Amniotic epithelial cell (primary cell): ENCODE results near the gene KCNJ11.
A peak's percentile ranks its signal among the peaks of the same experiment; 100 is the strongest.

ENCODE experiments used
- DNase-seq: peaks from one replicate; pipeline ENCODE4 v3.0.0-alpha.2; 2010; ENCODE audit warnings: low read depth

Gene KCNJ11

DNA sequence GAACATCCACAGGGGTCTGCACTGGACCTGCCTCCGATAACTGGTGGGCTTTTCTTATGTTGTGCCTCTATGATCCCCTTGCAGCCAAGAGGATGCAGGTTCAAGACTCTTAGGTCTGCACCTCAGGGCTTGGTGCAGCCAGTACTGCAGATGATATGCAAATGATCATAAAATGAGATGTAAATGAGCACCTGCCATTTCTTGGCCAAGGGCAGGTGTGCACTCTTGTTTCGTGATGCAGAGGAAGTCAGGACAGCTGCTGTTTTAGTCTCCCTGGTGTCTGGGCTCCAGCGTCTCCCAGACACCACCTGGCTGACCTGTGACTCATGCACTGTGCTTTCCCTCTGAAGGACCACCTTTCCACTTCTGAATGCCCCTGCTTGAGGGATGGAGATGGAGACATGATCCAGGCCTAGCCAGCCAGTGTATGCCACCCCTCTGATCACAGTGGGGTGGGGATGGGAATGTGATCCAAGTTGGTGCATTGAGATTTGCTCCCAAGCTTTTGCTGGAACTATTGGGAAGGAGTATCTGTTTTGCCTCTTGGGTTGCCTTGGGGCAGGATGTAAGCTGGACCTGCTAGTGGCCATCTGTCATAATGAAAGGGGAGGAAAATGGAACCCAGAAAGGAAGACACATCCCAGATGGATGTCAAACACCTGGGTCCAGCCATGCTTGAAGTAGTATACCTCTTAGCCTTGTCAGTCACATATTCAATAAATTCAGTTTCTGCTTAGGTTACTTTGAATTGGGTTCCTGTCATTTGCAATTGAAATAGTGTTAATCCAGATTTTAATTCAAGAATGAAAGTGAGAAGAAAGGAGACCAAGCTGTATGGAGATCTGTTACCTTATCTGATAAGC lies 3.3 kb upstream of the KCNJ11 start:
- DNase-seq = no peak

DNA sequence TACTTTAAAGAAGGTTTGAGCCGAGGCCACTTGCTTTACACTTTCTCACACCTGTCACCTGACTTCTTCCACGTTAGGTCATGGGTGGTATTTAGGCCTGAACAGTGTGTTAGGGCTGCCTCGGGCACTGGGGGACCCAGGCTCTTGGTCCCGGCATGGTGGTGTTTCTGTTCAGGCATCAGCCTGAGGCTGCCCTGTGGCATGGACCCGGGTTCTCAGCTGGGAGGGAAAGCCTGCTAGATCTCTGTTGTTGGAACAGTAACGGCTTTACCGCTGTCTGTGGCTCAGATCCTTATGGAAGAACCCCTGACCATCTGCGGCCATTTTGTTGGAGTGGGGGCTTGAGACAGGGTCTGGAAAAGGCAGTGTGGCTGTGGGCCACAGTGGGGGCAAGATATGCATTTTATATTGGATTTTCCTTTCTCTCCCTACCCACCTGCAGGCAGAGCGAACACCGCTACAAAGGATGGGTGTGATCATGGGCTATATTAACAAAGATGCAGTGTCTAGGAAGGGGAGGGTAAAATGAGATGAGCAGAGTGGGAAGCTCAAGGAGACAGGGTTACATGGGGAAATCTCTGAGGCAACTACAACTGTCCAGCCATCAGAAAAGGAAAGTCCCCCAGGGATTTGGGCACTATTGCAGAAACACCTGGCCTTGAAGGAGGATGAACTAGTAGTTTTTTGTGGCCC lies 1.6 kb upstream of the KCNJ11 start:
- DNase-seq = no peak

DNA sequence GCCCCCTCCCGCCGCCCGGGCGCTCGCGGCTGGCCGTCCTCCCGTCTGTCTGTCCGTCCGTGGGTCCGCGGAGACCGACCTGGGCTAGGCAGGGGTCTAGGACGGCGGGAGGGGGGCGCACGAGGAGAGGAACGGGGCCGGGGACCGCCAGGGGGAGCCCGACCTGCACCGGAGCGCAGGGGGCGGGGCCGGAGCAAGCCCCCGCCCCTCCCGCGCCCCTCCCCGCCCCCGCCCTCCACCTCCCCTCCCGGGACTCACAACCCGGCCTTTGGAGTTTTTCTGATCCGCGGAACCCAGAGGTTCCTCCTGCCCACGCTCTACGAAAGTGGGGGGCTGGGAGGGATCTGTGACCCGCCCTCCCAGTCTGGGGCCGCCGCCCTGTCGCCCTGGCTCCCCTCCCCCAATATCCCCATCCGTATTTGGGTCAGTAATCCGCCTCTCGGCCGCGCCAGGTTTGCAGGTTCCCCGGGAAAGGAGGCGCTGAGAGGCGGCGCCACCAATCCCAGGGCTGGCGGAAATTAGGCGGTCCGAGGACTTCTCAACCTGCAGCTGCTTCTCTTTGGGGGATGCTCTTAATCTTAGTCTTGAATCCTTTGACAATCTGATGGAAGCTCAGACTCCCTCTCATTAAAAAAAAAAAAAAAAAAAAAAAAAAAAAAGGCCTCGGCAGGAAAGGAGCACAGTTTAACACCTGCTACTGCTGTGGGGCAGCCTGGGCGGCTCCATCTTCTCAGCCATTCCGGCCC lies 925 bp upstream of the KCNJ11 start:
- DNase-seq = peak; percentile 11

DNA sequence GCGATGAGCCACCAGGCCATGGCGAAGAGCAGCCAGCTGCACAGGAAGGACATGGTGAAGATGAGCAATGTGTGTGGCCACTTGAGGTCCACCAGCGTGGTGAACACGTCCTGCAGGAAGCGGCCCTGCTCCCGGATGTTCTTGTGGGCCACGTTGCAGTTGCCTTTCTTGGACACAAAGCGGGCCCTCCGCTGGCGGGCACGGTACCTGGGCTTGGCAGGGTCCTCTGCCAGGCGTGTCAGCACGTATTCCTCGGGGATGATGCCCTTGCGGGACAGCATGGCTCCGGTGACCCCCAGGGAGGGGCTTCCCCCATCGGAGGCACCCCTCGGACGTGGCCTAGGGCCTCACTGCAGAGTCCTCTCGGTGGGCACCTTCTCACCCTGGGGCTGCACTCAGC lies 648 bp downstream of the KCNJ11 start:
- no peak for DNase-seq

DNA sequence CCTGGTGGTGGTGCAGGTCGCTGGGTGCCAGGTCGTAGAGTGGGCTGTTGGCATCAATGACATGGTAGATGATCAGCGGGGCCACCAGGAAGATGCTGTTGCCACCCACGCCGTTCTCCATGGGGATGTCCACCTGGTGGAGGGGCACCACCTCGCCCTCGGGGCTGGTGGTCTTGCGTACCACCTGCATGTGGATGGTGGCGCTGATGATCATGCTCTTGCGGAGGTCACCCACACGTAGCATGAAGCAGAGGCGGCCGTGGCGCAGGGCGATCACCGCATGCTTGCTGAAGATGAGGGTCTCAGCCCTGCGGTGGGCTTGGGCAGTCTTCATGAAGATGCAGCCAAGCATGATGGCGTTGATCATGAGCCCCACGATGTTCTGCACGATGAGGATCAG lies 1.2 kb downstream of the KCNJ11 start:
- no peak for DNase-seq

DNA sequence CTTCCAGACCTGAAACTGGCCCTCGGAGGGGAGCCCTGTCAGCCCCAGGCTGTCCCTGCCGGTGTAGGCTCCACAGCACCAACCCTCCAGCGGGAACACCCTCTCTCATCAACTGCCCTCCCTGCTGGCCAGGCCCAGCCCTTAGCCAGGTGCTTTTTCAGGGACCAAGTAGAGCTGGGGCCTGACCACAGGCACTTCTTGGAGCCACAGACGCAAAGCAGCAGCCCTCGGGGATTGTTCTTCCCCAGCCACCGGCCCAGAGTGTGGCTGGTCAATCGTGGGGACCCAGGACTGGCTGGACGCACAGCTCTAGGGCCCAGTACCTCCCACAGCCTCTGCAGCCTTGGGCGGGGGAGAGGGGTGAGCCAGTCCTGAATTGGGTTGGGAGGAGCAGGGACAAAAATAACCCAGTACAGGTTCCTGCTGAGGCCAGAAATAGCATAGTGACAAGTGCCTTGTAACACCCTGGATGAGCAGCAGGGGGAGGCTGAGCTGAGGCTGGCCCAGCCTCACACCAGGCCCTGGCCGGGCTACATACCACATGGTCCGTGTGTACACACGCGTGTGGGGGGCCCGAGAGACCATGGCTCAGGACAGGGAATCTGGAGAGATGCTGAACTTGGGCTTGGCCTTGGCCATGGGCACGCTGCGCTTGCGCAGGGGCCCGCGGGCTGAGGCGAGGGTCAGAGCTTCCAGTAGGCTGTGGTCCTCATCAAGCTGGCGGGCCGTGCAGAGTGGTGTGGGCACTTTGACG lies 2.0 kb downstream of the KCNJ11 start:
- DNase-seq = peak; percentile 31

DNA sequence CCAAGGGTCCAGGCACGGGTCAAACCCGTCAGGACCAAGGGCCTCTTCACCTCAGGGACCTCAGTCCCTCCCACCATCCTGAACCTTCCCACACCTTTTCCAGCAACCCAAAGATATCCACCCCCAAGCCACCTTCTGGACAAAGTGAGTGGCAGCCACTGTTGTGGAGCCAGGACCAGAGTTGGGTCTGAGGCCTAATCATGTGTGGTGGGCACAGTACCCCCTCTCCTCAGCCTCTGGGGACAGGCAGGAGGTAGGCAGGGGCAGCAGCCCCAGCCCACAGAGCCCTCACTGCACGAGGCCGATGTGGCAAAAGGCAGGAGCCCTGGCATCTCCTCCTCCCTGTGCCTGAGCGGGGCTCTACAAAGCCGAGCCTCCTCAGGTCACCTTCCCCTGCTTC lies 2.5 kb downstream of the KCNJ11 start:
- no peak for DNase-seq

DNA sequence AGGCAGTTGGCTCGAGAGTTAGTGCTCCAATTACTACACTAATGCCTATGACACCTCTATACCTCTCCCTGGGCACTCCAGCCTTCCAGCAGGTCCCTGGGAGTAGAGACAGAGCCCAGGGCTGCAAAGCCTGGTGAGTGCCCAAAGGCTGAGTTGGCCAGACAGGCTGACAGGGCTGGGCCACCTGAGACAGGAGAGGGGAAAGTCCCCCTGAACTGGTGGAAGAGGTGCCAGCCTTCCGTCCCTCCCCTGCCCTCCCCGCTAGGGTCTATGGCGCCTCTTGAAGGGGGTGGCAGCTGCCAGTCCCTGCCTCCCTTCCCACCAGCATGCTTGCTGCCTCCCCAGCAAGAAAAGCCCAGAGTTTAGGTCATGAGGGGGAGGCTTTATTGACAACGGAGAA lies 3.0 kb downstream of the KCNJ11 start:
- DNase-seq = no peak

DNA sequence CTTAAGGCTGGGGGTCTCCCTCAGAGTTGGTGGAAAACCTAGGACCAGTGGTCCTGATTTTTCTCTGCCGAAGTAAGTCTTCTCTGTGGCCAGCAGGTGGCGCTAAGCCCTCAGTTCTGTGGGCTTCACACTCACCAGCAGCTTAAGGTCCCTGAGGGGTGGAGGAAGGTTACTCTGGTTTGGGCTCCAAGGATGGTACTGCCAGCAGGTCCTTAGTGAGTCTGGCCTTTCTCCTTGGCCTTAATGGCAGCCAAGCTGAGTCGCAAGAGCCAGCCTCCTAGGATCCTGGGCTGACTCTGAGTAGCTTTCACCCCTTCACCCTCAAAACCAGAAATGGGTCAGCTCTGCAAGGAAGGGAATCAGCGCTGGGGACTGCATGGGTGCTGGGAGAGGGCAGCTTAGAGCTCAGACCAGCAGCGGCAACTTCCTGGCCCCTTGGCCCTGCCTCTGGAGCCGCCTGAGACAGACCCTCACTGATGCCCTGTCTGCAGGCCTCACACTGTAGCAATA lies 4.4 kb downstream of the KCNJ11 start:
- DNase-seq = peak; percentile 70

DNA sequence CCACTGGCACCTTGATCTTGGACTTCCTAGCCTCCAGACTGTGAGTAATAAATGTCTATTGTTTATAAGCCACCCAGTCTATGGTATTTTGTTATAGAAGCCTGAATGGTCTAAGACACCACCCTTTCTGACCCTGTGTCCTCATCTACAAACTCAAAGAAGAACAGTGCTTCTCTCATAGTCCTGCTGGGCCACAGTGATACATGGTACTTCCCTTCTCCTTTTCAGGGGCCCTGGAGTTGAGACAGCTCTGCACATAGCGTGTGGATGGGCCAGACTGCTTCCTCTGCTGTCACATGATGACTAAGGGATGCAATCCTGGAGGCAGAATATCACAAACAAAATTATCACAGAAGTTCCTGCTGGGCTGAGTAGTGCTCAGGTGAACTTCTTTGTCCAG lies 5.0 kb downstream of the KCNJ11 start:
- DNase-seq = no peak

DNA sequence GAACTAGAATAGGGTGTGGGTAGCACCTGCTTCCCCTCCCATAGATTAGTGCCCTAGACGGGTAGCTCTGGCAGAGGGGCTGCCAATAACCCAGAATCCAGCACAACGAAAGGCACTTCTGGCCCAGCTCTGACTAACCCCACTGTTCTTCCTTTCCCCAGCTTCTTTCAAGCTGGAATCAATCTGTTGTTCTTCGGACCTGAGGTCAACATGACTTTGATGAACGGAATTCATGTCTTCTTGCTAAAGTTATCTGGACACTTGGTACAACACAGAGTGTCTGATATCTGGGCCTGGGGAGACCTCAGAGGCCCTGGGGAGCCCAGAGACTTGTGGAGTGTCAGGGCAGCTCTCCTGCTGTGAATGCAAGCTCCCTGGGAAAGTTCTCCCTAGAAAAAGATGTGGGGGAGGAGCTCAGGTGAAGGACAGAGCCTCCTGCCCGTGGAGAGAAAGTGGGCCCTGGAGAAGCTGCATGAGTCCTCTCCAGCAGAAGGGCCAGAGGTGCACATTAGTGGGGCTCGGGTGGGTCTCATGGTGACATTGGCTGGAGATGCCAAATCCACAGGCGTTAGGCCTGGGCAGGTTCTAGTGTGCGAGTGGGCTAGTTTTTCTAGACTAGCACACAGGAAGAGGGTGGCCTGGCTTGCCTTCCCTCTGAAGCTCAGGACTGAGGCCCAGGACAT lies 6.3 kb downstream of the KCNJ11 start:
- DNase-seq = peak; percentile 27

DNA sequence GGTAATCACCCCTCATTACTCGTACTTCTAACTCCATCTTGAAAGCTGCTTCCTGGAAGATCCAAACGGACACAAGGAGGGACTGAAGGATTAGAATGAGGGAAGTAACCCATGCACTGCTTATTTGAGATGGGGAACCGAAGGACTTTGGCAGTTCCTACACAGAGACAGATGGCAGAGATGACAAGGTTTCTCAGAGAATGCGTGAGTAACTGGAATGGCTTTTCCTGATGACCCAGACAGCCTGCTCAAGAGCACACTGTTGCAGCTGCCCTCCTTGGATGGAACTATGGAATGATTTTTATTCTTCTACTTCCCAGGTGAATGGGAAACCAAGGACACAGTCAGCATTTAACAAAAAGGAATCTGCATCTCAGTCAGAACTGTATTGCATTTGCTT lies 7.3 kb downstream of the KCNJ11 start:
- peak; percentile 22 for DNase-seq

DNA sequence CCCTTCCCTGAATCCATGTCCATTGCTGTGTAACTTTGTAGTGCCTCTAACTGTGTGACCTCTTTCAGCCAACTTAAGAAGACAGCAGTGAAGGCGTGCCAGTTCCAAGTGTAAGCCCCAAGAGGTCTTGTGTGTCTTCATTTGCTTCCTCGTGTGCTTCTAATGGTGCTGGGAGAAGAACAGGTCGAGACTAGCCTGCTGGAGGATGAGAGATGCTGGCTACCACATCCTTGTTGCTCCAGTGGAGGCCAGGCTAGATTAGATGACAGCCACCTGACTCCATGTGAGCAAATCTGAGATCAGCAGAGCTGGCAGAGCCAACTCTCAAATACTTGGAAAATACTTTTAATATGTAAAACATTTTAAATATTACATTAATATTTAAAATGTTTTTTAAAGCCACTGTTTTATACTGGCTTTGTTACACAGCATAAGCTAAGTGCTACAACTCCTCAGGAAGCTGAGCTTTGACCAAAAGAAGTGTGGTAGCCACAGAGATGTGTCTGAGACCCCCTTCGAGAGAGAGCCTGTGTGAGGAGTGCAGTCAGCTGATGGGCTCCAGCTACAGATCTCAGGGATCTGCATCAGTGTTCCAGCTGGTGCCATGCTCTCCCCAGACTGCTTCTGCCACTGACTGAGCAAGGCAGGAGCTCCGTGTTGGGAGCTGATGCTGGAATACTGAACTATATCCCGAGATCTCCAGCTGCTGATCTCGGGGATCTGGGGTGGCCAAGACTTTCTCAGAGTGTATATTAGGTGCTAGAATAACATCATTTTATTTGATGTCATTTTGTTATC lies 8.9 kb downstream of the KCNJ11 start:
- no peak for DNase-seq

DNA sequence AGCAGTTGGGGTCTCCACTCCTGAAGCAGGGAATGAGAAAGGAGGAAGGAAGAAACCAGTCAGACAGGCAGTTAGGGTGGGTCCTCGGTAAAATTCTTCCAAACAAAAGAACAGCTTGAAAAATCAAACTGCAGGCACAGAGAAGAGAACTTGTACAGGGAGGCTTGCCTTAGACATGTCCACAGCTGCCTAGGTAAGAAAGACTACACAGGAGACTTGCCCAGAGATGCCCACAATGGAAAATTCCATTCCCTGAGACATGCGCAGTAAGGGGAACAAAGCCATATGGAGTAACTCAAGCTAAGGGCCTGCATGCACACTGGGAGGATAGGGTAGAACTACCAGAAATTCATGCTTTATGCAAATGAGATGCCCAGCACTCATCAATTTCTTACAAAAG lies 9.8 kb downstream of the KCNJ11 start:
- DNase-seq = no peak

DNA sequence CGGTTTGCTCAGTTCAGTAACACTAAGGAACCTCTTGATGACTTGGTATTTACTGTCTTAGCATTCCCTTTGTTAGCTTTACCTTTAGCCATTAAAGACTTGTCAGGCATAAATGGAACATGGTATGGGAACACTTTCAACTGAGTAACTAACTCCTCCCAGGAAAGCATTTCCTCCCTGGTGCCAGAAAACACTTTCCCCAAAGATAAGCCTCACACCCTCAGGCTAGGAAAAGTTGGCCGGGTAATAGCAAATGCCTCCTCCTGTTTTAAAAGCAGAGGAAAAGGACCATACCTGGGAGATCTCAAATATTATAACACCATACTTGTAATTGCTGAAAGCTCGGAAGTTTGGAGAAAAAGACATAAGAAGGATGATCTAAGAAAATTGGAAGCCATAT lies 12.0 kb downstream of the KCNJ11 start:
- no peak for DNase-seq

DNA sequence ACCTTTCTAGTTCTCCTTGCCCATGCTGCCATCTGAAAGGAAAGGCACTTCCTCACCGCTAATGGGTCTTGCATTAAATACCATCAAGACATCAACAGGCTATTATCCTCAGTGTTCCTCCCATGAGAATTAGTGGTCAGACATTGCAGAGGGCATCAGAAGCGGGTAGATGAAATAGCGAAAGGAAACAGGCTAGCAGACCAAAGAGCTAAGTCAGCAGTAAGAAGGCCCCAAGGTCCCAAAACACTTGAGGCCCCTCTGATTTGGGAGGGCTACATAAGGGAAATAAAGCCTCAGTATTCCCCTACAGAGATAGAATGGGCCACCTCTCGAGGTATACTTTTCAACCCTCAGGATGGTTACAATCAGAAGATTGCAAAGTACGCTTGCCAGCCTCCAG lies 12.9 kb downstream of the KCNJ11 start:
- no peak for DNase-seq

DNA sequence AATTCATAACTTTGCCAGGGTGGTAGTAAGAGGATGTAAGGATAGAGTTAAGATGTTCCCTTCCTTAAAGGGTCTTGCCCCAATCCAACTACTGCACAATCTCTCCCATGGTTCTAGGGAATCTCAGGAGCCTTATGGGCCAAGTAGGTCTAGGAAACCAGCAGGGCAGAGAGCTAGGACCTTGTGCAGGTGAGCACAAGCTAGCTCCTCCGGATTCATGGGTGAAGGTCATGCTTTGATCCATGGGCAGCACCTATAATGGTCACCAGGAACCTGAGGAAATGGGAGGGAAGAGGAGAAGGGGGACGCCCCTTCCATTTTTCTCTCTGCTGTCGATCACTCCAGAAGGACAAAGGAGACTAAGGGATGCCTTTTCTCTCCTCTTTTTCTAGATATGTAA lies 16.8 kb downstream of the KCNJ11 start:
- DNase-seq = peak; percentile 80

DNA sequence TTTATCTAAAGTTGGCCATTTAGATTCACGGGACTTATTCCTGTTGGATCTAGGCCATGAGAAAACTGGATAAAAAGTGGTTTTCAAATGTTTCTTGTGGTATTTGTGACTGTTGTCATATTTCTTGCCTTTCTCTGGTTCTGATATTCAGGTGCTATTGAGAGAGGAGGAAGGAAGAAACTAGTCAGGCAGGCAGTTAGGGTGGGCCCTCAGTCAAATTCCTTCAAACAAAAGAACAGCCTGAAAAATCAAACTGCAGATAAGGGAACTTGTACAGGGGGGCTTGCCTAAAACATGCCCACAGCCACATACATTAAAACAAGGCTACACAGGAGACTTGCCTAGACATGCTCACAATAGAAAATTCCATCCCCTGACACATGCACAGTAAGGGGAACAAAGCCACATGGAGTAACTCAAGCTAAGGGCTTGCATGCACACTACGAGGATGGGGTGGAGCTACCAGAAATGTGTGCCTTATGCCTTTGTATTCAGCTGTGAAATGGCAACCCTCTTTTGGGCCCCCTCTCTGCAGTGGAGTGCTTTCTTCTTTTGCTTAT lies 18.7 kb downstream of the KCNJ11 start:
- no peak for DNase-seq

DNA sequence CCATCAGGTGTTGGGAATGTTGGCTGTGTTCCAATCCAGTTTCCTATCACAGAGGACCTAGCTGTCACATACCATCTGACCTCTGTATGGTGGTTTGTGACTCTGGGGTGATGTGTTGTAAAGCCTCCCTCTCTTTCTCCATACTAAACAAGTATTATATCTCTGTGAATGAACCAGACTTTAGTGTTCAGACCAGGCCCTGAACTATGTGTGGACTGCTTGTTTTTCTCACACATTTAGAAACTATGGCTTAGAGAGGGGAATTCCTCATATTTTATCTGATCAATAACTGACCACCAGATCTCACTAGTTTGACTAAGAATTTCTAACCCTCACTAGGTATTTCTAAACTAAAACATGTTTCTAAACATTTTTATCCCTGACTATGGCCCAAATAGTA lies 19.4 kb downstream of the KCNJ11 start:
- no peak for DNase-seq

DNA sequence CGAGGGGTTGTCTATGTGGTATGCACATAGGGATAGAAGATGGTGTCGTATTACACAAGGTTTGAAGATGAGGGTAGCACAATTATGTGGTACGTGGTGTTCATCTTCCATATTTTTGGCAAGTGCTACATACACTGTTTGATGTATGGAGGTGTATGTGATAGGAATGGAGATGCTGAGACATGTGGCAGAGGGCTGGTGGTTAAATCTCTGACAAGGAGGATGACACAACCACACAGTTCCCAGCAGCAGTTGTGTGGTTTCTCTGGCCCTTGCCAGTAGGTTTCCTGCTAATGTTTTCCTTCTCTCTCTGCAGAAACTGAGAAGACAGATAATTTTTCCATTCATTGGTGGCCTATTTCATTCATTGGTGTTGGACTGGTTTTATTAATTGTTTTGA lies 19.9 kb downstream of the KCNJ11 start:
- DNase-seq = no peak
